Hepatocyte (in vitro differentiated cells): Measurements from ENCODE around the gene STX1B. TPM values are rescaled to one million over a fixed set of nuclear protein-coding genes. Genes with fewer than 3 reads are reported as not detected.

Experiments
- DNase-seq: peaks from one replicate; pipeline ENCODE4 v3.0.0-alpha.2; 2016; ENCODE audit warnings: low spot score
- H2AFZ ChIP-seq: fragments of 200-600 bp; sonication (generic); 2 replicates; pipeline ENCODE4 v1.6.0; 2016; ENCODE audit warnings: antibody characterized with exemption, mild to moderate bottlenecking
- H3K27ac ChIP-seq: fragments of 200-600 bp; sonication (generic); 2 replicates; pipeline ENCODE4 v1.5.1; 2016; ENCODE audit warnings: mild to moderate bottlenecking
- H3K27me3 ChIP-seq: fragments of 200-600 bp; sonication (generic); 2 replicates; pipeline ENCODE4 v1.6.1; 2016
- H3K36me3 ChIP-seq: fragments of 200-600 bp; sonication (generic); replicated peaks from 2 replicates; pipeline ENCODE4 v1.5.1; 2016; ENCODE audit warnings: low read depth; ENCODE audit not compliant: insufficient read depth
- H3K4me1 ChIP-seq: fragments of 200-600 bp; sonication (generic); 2 replicates; pipeline ENCODE4 v1.5.1; 2016; ENCODE audit warnings: mild to moderate bottlenecking, moderate library complexity; ENCODE audit not compliant: insufficient read depth
- H3K4me2 ChIP-seq: fragments of 200-600 bp; sonication (generic); 2 replicates; pipeline ENCODE4 v1.6.0; 2016
- H3K4me3 ChIP-seq: fragments of 200-600 bp; sonication (generic); 2 replicates; pipeline ENCODE4 v1.5.1; 2016; ENCODE audit warnings: mild to moderate bottlenecking
- H3K79me2 ChIP-seq: fragments of 200-600 bp; sonication (generic); 2 replicates; pipeline ENCODE4 v1.6.0; 2017; ENCODE audit warnings: mild to moderate bottlenecking
- H3K9me2 ChIP-seq: fragments of 200-600 bp; sonication (generic); replicated peaks from 2 replicates; pipeline ENCODE4 v1.6.0; 2017; ENCODE audit warnings: mild to moderate bottlenecking; ENCODE audit not compliant: insufficient read depth
- H3K9me3 ChIP-seq: fragments of 200-600 bp; sonication (generic); 2 replicates; pipeline ENCODE4 v1.5.1; 2016; ENCODE audit warnings: low read depth, mild to moderate bottlenecking
- H4K20me1 ChIP-seq: fragments of 200-600 bp; sonication (generic); 2 replicates; pipeline ENCODE4 v1.6.0; 2016; ENCODE audit warnings: mild to moderate bottlenecking; ENCODE audit not compliant: insufficient read depth, poor library complexity, severe bottlenecking
- CTCF ChIP-seq: fragments of 200-600 bp; sonication (generic); IDR thresholded peaks from 2 replicates; pipeline ENCODE4 v1.5.1; 2016; ENCODE audit warnings: antibody characterized with exemption, mild to moderate bottlenecking; ENCODE audit not compliant: poor library complexity
- EZH2 ChIP-seq: fragments of 200-600 bp; sonication (generic); IDR thresholded peaks from 2 replicates; pipeline ENCODE4 v1.6.1; 2016; ENCODE audit warnings: antibody characterized with exemption, mild to moderate bottlenecking, borderline replicate concordance
- EZH2phosphoT487 ChIP-seq: fragments of 200-600 bp; sonication (generic); IDR thresholded peaks from one replicate; pipeline ENCODE4 v1.6.1; 2018; ENCODE audit warnings: antibody characterized with exemption, mild to moderate bottlenecking, low read depth, moderate library complexity; ENCODE audit not compliant: unreplicated experiment, severe bottlenecking
- WGBS: methylation state at CpG from one replicate; pipeline ENCODE4 v1.1.6; 2016; ENCODE audit warnings: low lambda C conversion rate; ENCODE audit errors: missing lambda C conversion rate; 5-methylcytosine and 5-hydroxymethylcytosine counted together
- polyA plus RNA-seq: library from polyadenylated mRNA; unstranded; fragments of >200 nt; fragmentation: Nextera tagmentation; extraction: Ambion mirVana; gene quantifications from 2 replicates; pipeline ENCODE4 v1.2.1, GENCODE V29; 2016
- total RNA-seq: library from RNA; depleted of rRNA; stranded (reverse); fragments of >200 nt; gene quantifications from 2 replicates; pipeline ENCODE4 v1.2.3, GENCODE V29; 2014

The STX1B gene
- total and polyA plus RNA-seq, 2 experiments from 2014 or later: 0.87 to 2.7 TPM

- DNase-seq: no peak
- Histone ChIP-seq H3K4me1 (no peaks in the 10 kb centered on the region), H2AFZ (no peak overlapping the region), H3K79me2 (no peaks in the 10 kb centered on the region), H3K4me2 (no peak overlapping the region), H3K4me3 (no peak overlapping the region), H3K27me3 (no peaks in the 10 kb centered on the region), H3K9me3 (no peaks in the 10 kb centered on the region), H3K36me3 (no peaks in the 10 kb centered on the region), H4K20me1 (no peaks in the 10 kb centered on the region), H3K27ac (no peak overlapping the region), H3K9me2 (no peaks in the 10 kb centered on the region)
- TF ChIP-seq EZH2phosphoT487 (no peak), CTCF (no peak), EZH2 (no peak)
- 98% methylated on average over 24 of the region's 62 CpGs for WGBS
Measured at GRCh38 chr16:30979170-30980022, 31.0 kb downstream of the STX1B start.

DNA sequence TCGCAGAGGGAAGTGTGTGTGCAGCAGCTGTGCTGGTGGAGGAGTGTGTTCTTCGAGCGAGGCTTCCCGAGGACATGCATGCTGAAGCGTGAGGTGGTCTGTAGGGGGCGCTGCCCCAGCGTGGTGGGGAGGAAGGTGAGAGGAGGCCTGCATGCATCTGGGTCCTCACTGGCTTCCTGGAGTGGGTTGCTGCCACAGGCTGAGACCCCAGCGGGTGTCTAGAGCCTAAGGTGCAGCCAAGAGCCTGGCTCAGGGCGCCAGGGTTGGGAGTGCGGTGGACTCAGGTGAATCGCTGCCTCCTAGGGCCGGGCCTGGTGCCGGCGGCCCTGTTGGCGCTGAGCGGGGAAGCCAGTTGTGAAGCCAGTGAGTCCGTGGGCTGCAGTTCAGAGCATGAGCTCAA, 32.9 kb downstream of the STX1B start:
- Histone ChIP-seq H3K36me3 (no peaks in the 10 kb centered on the region), H3K4me1 (no peaks in the 10 kb centered on the region), H3K9me2 (no peaks in the 10 kb centered on the region), H3K4me3 (no peak overlapping the region), H3K79me2 (no peaks in the 10 kb centered on the region), H3K27me3 (no peaks in the 10 kb centered on the region), H3K9me3 (no peaks in the 10 kb centered on the region), H2AFZ (no peak overlapping the region), H3K27ac (no peak overlapping the region), H4K20me1 (no peaks in the 10 kb centered on the region), H3K4me2 (no peak overlapping the region)
- 88% methylated on average over 17 of the region's 17 CpGs for WGBS
- no peak for TF ChIP-seq EZH2
- no peak for TF ChIP-seq EZH2phosphoT487
- TF ChIP-seq CTCF: peak; percentile 7
- DNase-seq: no peak

DNA sequence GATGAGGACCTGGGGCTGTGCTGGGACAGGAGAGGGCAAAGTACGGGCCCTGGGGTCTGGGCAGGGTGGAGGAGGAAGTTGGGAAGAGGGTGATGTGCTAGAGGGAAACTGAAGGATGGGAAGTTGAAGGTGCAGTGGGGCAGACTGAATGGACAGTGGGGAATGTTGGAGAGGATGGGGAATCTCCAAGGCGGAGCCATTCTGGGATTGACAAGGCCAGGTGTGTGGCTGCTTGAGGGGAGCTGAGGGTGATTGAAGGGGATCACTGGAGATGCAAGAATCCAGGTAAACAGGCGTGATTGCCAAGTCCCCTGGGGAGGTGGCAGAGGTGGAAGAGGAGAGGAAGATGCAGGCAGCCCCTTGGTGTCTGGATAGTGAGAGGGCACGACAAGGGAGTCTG, 34.0 kb downstream of the STX1B start:
- 97% methylated on average over 4 of the region's 4 CpGs for WGBS
- no peaks in the 10 kb centered on the region for H3K9me2 ChIP-seq
- TF ChIP-seq CTCF (no peak), EZH2phosphoT487 (no peak), EZH2 (no peak)

More for the DNA sequence above, 34.0 kb downstream of the STX1B start:
- H3K27me3 ChIP-seq: no peaks in the 10 kb centered on the region
- H3K4me2 ChIP-seq: no peak overlapping the region
- no peak overlapping the region for H3K27ac ChIP-seq
- no peaks in the 10 kb centered on the region for H3K9me3 ChIP-seq
- no peaks in the 10 kb centered on the region for H3K36me3 ChIP-seq
- no peaks in the 10 kb centered on the region for H4K20me1 ChIP-seq
- DNase-seq: no peak
- H3K79me2 ChIP-seq: no peaks in the 10 kb centered on the region
- no peaks in the 10 kb centered on the region for H3K4me1 ChIP-seq
- H3K4me3 ChIP-seq: no peak overlapping the region
- H2AFZ ChIP-seq: no peak overlapping the region
